Stomach (tissue), 9 donors: ENCODE data around the gene SEMA3D. TPM values are rescaled to one million over a fixed set of nuclear protein-coding genes. Genes with fewer than 3 reads are reported as not detected.
A peak's percentile ranks its signal among the peaks of the same experiment; 100 is the strongest.

Experiments
- DNase-seq, 2 donors: peaks; one replicate each; pipeline versions ENCODE4 v3.0.0 to v3.0.0-alpha.2; 2013 to 2019
- H3K27ac ChIP-seq, 5 donors: fragments of 200-600 bp in 4 of 5; sonication (generic) in 4 of 5; one replicate each; pipeline ENCODE4 v1.5.1; 2013 to 2019; ENCODE audit warnings: mild to moderate bottlenecking in 1 of 5, moderate library complexity in 1 of 5
- H3K27me3 ChIP-seq, 3 donors: fragments of 200-600 bp; sonication (generic); one replicate each; pipeline ENCODE4 v1.5.1; 2017 to 2019; ENCODE audit warnings: mixed run types in 1 of 3
- H3K36me3 ChIP-seq, 4 donors: fragments of 200-600 bp; sonication (generic); 1 replicate in 3 of 4; 2 replicates in 1 of 4; pipeline ENCODE4 v1.5.1; 2016 to 2019
- H3K4me1 ChIP-seq, 4 donors: fragments of 200-600 bp; sonication (generic); one replicate each; pipeline ENCODE4 v1.5.1; 2016 to 2019
- H3K4me3 ChIP-seq, 4 donors: fragments of 200-600 bp; sonication (generic) in 3 of 4; one replicate each; pipeline ENCODE4 v1.5.1; 2016 to 2019; ENCODE audit warnings: mild to moderate bottlenecking in 1 of 4
- H3K9me3 ChIP-seq, 4 donors: fragments of 200-600 bp; sonication (generic); one replicate each; pipeline ENCODE4 v1.5.1; 2016 to 2019
- CTCF ChIP-seq, 7 experiments: fragments of 450-650 bp in 4 of 7; fragments of 200-600 bp in 3 of 7; sonication (generic) in 3 of 7; IDR thresholded peaks; one replicate each; pipeline ENCODE4 v1.5.1; 2016 to 2019; ENCODE audit warnings: antibody characterized with exemption in 7 of 7, control low read depth in 2 of 7, mild to moderate bottlenecking in 1 of 7
- EP300 ChIP-seq: sonication (generic); formaldehyde crosslinking; IDR thresholded peaks from one replicate; pipeline ENCODE4 v1.6.1; 2017; ENCODE audit warnings: antibody characterized with exemption
- POLR2A ChIP-seq, 4 donors: fragments of 450-650 bp; IDR thresholded peaks; one replicate each; pipeline ENCODE4 v1.6.1; 2016; ENCODE audit warnings: antibody characterized with exemption in 4 of 4, control low read depth in 2 of 4, mild to moderate bottlenecking in 1 of 4, moderate library complexity in 1 of 4
- POLR2AphosphoS5 ChIP-seq, 3 donors: sonication (generic); formaldehyde crosslinking; IDR thresholded peaks; one replicate each; pipeline ENCODE4 v1.6.1; 2016; ENCODE audit warnings: antibody characterized with exemption in 3 of 3
- WGBS, 5 donors: extraction: QIAGEN DNeasy Blood & Tissue Kit in 3 of 5; methylation state at CpG; one replicate each; pipeline versions ENCODE4 v1.1.5 to v1.1.7; 2013 to 2018; 5-methylcytosine and 5-hydroxymethylcytosine counted together
- intact Hi-C: fragments of 100-400 bp; cut with DNase I; formaldehyde crosslinking; loops from one replicate; pipeline ENCODE4 v1.15.1; 2023; ENCODE audit warnings: low total_unique reads
- polyA plus RNA-seq, 3 donors: library from polyadenylated mRNA; stranded (reverse); fragments of 200-250 nt; gene quantifications; one replicate each; pipeline ENCODE4 v1.2.3, GENCODE V29; 2013
- total RNA-seq, 5 donors: library from RNA; depleted of rRNA; stranded (reverse); fragments of >200 nt; gene quantifications; one replicate each; pipeline versions ENCODE4 v1.1.0 to v1.2.3, GENCODE V29; 2014 to 2016
- donor health status: healthy with polysubstance abuse.
- donor health status: Bipolar disorder and iron deficiency.
- donor health status: healthy.

Gene SEMA3D
- total and polyA plus RNA-seq, 8 donors, result 0.44 to 20.9 (median 2.6) TPM; not detected in 1

GRCh38 chr7:85159003-85159402, 27.9 kb downstream of the SEMA3D start:
- Histone ChIP-seq H3K27ac (no peak overlapping the region), H3K9me3 (peaks cover 0 to 6% (median 0%) of the 10 kb centered on the region in 4 donors), H3K36me3 (no peaks in the 10 kb centered on the region), H3K27me3 (no peaks in the 10 kb centered on the region), H3K4me3 (no peak overlapping the region), H3K4me1 (no peaks in the 10 kb centered on the region)
- DNase-seq, result no peak
- intact Hi-C loops, result no loop called here
- WGBS, 5 donors, result 84 to 97% (median 89%) methylated on average over 1 of the region's 1 CpG
- TF ChIP-seq POLR2A (IDR thresholded peaks at IDR 0.05) (no peak), CTCF (IDR thresholded peaks at IDR 0.05) (no peak), EP300 (no peak), POLR2AphosphoS5 (IDR thresholded peaks at IDR 0.05) (no peak)

- H3K27ac ChIP-seq, result no peak overlapping the region
- no peaks in the 10 kb centered on the region for H3K4me1 ChIP-seq
- no peaks in the 10 kb centered on the region for H3K36me3 ChIP-seq
- DNase-seq, result peak in 1 of 2 donors; percentile 26
- H3K9me3 ChIP-seq, result peaks cover 0 to 6% (median 0%) of the 10 kb centered on the region in 4 donors
- no peak for TF ChIP-seq EP300
- no peak for TF ChIP-seq CTCF (IDR thresholded peaks at IDR 0.05)
- no peak for TF ChIP-seq POLR2A (IDR thresholded peaks at IDR 0.05)
- TF ChIP-seq POLR2AphosphoS5 (IDR thresholded peaks at IDR 0.05), result no peak
- WGBS, 5 donors, result 2 to 31% (median 22%) methylated on average over 1 of the region's 1 CpG
- H3K4me3 ChIP-seq, result no peak overlapping the region
- intact Hi-C loops, result no loop called here
- no peaks in the 10 kb centered on the region for H3K27me3 ChIP-seq
These were observed 30.1 kb downstream of the SEMA3D start for GRCh38 chr7:85156661-85157208.

- Histone ChIP-seq H3K4me1 (no peaks in the 10 kb centered on the region), H3K27me3 (no peaks in the 10 kb centered on the region), H3K9me3 (peaks cover 0 to 6% (median 0%) of the 10 kb centered on the region in 4 donors), H3K27ac (no peak overlapping the region), H3K4me3 (no peak overlapping the region), H3K36me3 (no peaks in the 10 kb centered on the region)
- intact Hi-C loops, result no loop called here
- 60 to 78% (median 64%) methylated on average over 3 of the region's 3 CpGs for WGBS, 5 donors
- DNase-seq, result no peak
- TF ChIP-seq EP300 (no peak), POLR2AphosphoS5 (IDR thresholded peaks at IDR 0.05) (no peak), POLR2A (IDR thresholded peaks at IDR 0.05) (no peak), CTCF (IDR thresholded peaks at IDR 0.05) (no peak)
These were observed 32.4 kb downstream of the SEMA3D start for GRCh38 chr7:85154282-85154937.

- Histone ChIP-seq H3K36me3 (no peaks in the 10 kb centered on the region), H3K4me1 (no peaks in the 10 kb centered on the region), H3K27me3 (no peaks in the 10 kb centered on the region), H3K4me3 (no peak overlapping the region), H3K9me3 (peaks cover 0 to 6% (median 0%) of the 10 kb centered on the region in 4 donors), H3K27ac (no peak overlapping the region)
- TF ChIP-seq POLR2AphosphoS5 (IDR thresholded peaks at IDR 0.05), result no peak
- no peak for TF ChIP-seq POLR2A (IDR thresholded peaks at IDR 0.05)
- no peak for TF ChIP-seq CTCF (IDR thresholded peaks at IDR 0.05)
- TF ChIP-seq EP300, result no peak
- 91 to 100% (median 100%) methylated on average over 1 of the region's 1 CpG for WGBS, 5 donors
- intact Hi-C loops, result no loop called here
- no peak for DNase-seq
These were observed 33.1 kb downstream of the SEMA3D start for GRCh38 chr7:85153715-85154114.
